Mucosa of stomach (tissue), 1 donor: ENCODE measurements around the gene RNF167.

Source experiments
- H3K27me3 ChIP-seq: one replicate; pipeline ENCODE4 v1.7.0; 2013; ENCODE audit warnings: mild to moderate bottlenecking, low read length; ENCODE audit not compliant: control insufficient read depth, insufficient read depth
- H3K36me3 ChIP-seq: one replicate; pipeline ENCODE4 v1.7.0; 2013; ENCODE audit warnings: low read length; ENCODE audit not compliant: control insufficient read depth, insufficient read depth
- H3K4me1 ChIP-seq: one replicate; pipeline ENCODE4 v1.7.0; 2013; ENCODE audit warnings: mild to moderate bottlenecking, low read length; ENCODE audit not compliant: control insufficient read depth, insufficient read depth
- H3K4me3 ChIP-seq: one replicate; pipeline ENCODE4 v1.7.0; 2013; ENCODE audit warnings: low read length
- H3K9ac ChIP-seq: one replicate; pipeline ENCODE4 v1.7.0; 2013; ENCODE audit warnings: mild to moderate bottlenecking, low read length, moderate library complexity
- H3K9me3 ChIP-seq: one replicate; pipeline ENCODE4 v1.7.0; 2013; ENCODE audit warnings: mild to moderate bottlenecking, low read length, moderate library complexity; ENCODE audit not compliant: control insufficient read depth
- donor health status: Pancreatic carcinoma.

Gene RNF167

GRCh38 chr17:4950746-4951204 lies 10.7 kb downstream of the RNF167 start, which contains the start of gene ENO3:
TSS of gene ENO3 (plus strand) at chr17:4951119. CDS start at chr17:4951830, 711 bp downstream.
- Histone ChIP-seq H3K4me1 (peaks cover 26% of the 10 kb centered on the region), H3K9ac (peak within 1 kb of the TSS; percentile 83), H3K36me3 (no peaks in the 10 kb centered on the region), H3K9me3 (no peaks in the 10 kb centered on the region), H3K4me3 (peak within 1 kb of the TSS; percentile 21), H3K27me3 (no peaks in the 10 kb centered on the region)

GRCh38 chr17:4951486-4951885 lies 11.4 kb downstream of the RNF167 start:
- Histone ChIP-seq H3K36me3 (no peaks in the 10 kb centered on the region), H3K4me3 (no peak overlapping the region), H3K9me3 (no peaks in the 10 kb centered on the region), H3K4me1 (peaks cover 27% of the 10 kb centered on the region), H3K27me3 (no peaks in the 10 kb centered on the region), H3K9ac (no peak overlapping the region)

GRCh38 chr17:4953451-4953961 lies 13.4 kb downstream of the RNF167 start:
- H3K9ac ChIP-seq: no peak overlapping the region
- H3K27me3 ChIP-seq: no peaks in the 10 kb centered on the region
- H3K36me3 ChIP-seq: no peaks in the 10 kb centered on the region
- no peak overlapping the region for H3K4me3 ChIP-seq
- peaks cover 26% of the 10 kb centered on the region for H3K4me1 ChIP-seq
- H3K9me3 ChIP-seq: no peaks in the 10 kb centered on the region

- Histone ChIP-seq H3K9me3 (no peaks in the 10 kb centered on the region), H3K9ac (no peak overlapping the region), H3K36me3 (no peaks in the 10 kb centered on the region), H3K4me3 (no peak overlapping the region), H3K27me3 (no peaks in the 10 kb centered on the region), H3K4me1 (peaks cover 25% of the 10 kb centered on the region)
Measured at GRCh38 chr17:4955091-4955490, 15.0 kb downstream of the RNF167 start.

DNA sequence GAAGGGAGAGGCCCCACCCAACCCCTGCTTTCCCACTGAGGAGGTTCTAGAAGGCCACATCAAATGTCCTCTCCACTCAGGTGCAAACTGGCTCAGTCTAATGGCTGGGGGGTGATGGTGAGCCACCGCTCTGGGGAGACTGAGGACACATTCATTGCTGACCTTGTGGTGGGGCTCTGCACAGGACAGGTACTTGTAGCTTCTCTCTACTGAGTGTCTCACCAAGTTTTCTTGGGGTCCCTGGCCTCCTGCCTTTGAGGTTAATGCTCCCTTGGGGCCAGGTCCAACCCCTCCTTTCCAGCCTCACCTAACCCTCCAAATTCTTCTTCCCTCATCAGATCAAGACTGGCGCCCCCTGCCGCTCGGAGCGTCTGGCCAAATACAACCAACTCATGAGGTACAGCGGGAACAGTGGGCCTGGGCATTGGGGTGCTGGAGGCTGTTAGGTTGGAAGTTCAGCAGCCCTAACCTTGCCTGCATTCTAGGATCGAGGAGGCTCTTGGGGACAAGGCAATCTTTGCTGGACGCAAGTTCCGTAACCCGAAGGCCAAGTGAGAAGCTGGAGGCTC lies 16.5 kb downstream of the RNF167 start:
- Histone ChIP-seq H3K27me3 (no peaks in the 10 kb centered on the region), H3K4me3 (no peak overlapping the region), H3K4me1 (peaks cover 18% of the 10 kb centered on the region), H3K9me3 (no peaks in the 10 kb centered on the region), H3K9ac (no peak overlapping the region), H3K36me3 (no peaks in the 10 kb centered on the region)

DNA sequence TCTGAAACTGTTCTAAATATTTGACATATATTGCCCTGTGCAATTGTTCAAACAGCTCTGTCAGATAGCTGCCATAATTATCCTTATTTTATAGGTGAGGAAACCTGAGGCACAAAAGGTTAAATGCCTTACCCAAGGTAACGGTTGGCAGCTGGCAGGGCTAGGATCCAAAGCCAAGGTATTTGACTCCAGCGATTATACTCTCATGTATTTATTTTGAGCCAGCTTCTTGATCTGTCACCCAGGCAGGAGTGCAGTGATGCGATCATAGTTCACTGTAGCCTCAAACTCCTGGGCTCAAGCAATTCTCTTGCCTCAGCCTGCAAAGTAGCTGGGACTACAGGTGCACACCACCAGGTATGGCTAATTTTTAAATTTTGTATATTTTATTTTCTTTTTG lies 18.0 kb downstream of the RNF167 start:
- no peaks in the 10 kb centered on the region for H3K9me3 ChIP-seq
- H3K36me3 ChIP-seq: no peaks in the 10 kb centered on the region
- H3K4me3 ChIP-seq: no peak overlapping the region

DNA sequence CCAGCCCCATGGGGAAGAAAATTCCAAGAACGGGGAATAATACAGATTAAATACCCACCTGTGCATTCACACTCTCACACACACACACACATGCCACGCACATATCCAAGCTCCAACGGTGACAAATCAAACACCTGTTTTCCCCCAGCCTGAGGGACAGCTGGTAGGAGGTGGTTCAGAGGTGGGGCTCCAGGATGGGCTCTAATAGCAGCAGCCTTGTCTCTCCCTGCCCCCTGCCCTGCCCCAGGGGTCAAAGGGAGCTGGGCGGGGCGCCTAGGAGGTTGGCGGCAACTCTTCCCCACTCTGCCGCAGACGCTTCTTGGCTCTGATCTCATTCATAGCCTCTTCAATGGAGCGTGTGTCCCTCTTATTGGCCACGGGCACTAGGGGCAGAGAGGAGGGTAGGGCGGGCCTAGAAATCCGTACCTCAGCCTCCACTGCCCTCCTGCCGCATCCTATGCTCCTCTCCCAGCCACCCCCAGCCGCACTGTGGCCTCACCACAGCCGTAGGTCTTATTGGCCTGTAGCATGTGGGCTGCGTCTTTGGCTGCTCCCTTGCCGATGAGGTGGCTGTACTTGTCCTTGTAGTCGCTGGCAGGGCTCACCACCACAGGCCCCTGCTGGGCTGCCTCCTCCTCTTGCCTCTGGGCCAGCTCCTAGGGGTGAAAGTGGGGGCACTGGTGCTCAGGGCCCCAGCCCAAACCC lies 19.3 kb downstream of the RNF167 start:
- Histone ChIP-seq H3K27me3 (no peaks in the 10 kb centered on the region), H3K9ac (no peak overlapping the region), H3K9me3 (no peaks in the 10 kb centered on the region), H3K36me3 (no peaks in the 10 kb centered on the region), H3K4me1 (peaks cover 7% of the 10 kb centered on the region), H3K4me3 (no peak overlapping the region)

More for the DNA sequence above, 18.0 kb downstream of the RNF167 start:
- Histone ChIP-seq H3K9ac (no peak overlapping the region), H3K27me3 (no peaks in the 10 kb centered on the region), H3K4me1 (peaks cover 16% of the 10 kb centered on the region)

DNA sequence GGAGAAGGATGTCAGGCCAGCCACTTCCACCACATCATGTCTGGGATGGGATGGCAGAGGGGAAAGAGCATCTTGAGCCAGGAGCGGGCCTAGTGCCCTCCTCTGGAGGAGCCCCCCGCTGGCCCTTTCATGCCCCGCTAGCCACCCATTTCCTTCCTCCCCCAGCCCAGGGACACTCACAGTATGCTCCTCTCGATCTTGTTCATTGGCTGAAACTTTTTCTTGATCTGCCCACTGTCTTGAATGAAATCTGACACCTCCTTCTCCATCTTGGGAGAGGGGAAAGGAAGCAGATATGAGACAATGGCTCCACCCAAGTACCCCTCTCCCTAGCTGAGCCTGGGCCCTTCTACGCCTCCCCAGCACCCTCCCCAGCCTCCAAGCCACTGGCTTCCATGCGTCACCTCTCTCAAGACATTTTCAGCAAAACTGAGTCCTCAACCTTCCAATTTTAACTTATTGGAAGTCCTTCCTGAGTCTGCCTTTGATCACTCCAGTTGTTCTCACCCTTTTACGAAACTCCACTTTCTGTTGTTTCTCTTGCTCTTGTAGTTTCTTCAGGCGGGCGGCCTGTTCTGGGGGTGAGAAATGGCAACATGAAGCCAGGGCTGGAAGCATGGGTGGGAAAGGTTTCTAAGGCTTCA lies 20.3 kb downstream of the RNF167 start:
- Histone ChIP-seq H3K36me3 (no peaks in the 10 kb centered on the region), H3K9ac (no peak overlapping the region), H3K27me3 (no peaks in the 10 kb centered on the region), H3K4me1 (peaks cover 7% of the 10 kb centered on the region), H3K4me3 (no peak overlapping the region), H3K9me3 (no peaks in the 10 kb centered on the region)

- Histone ChIP-seq H3K9me3 (no peaks in the 10 kb centered on the region), H3K27me3 (no peaks in the 10 kb centered on the region), H3K9ac (no peak overlapping the region), H3K4me3 (no peak overlapping the region), H3K4me1 (peaks cover 20% of the 10 kb centered on the region), H3K36me3 (no peaks in the 10 kb centered on the region)
Measured at GRCh38 chr17:4965311-4965986, 25.4 kb downstream of the RNF167 start.

- Histone ChIP-seq H3K4me1 (peaks cover 20% of the 10 kb centered on the region), H3K9me3 (no peaks in the 10 kb centered on the region), H3K9ac (peak overlapping the region; percentile 85), H3K27me3 (no peaks in the 10 kb centered on the region), H3K4me3 (peak overlapping the region; percentile 78), H3K36me3 (no peaks in the 10 kb centered on the region)
Measured at GRCh38 chr17:4966844-4967538, 26.9 kb downstream of the RNF167 start.
